ENCODE results near the gene ZEB1.

Gene ZEB1

GRCh38 chr10:31515819-31516402 is 196.9 kb downstream of the ZEB1 start:
- no peak for DNase-seq (ENCODE audit: extremely low read depth, insufficient read length)
- Histone ChIP-seq H3K4me3 (replicated peaks; ENCODE audit: low read depth, low read length) (no peak overlapping the region), H3K27me3 (replicated peaks; ENCODE audit: control insufficient read depth, insufficient read depth, low read length) (no peaks in the 10 kb centered on the region), H3K36me3 (ENCODE audit: control insufficient read depth, insufficient read depth, low read length) (peaks cover 6% of the 10 kb centered on the region)
- TF ChIP-seq CTCF (IDR thresholded peaks at IDR 0.05; ENCODE audit: insufficient read depth, low read length, poor library complexity, severe bottlenecking): no peak

- no peak for TF ChIP-seq CTCF (IDR thresholded peaks at IDR 0.05; ENCODE audit: insufficient read depth, low read length, poor library complexity, severe bottlenecking)
- Histone ChIP-seq H3K27me3 (replicated peaks; ENCODE audit: control insufficient read depth, insufficient read depth, low read length) (no peaks in the 10 kb centered on the region), H3K36me3 (ENCODE audit: control insufficient read depth, insufficient read depth, low read length) (peaks cover 16% of the 10 kb centered on the region), H3K4me3 (replicated peaks; ENCODE audit: low read depth, low read length) (no peak overlapping the region)
- no peak for DNase-seq (ENCODE audit: extremely low read depth, insufficient read length)
Measured at GRCh38 chr10:31520986-31521831, 202.2 kb downstream of the ZEB1 start.

GRCh38 chr10:31522820-31523219 is 203.8 kb downstream of the ZEB1 start:
- TF ChIP-seq CTCF (IDR thresholded peaks at IDR 0.05; ENCODE audit: insufficient read depth, low read length, poor library complexity, severe bottlenecking): no peak
- H3K36me3 ChIP-seq (ENCODE audit: control insufficient read depth, insufficient read depth, low read length): peaks cover 17% of the 10 kb centered on the region

GRCh38 chr10:31524460-31524859 is 205.4 kb downstream of the ZEB1 start:
- Histone ChIP-seq H3K36me3 (ENCODE audit: control insufficient read depth, insufficient read depth, low read length) (peaks cover 15% of the 10 kb centered on the region), H3K27me3 (replicated peaks; ENCODE audit: control insufficient read depth, insufficient read depth, low read length) (no peaks in the 10 kb centered on the region), H3K4me3 (replicated peaks; ENCODE audit: low read depth, low read length) (no peak overlapping the region)
- no peak for TF ChIP-seq CTCF (IDR thresholded peaks at IDR 0.05; ENCODE audit: insufficient read depth, low read length, poor library complexity, severe bottlenecking)
- no peak for DNase-seq (ENCODE audit: extremely low read depth, insufficient read length)

More at GRCh38 chr10:31522820-31523219, 203.8 kb downstream of the ZEB1 start:
- DNase-seq (ENCODE audit: extremely low read depth, insufficient read length): no peak
- no peak overlapping the region for H3K4me3 ChIP-seq (replicated peaks; ENCODE audit: low read depth, low read length)
- H3K27me3 ChIP-seq (replicated peaks; ENCODE audit: control insufficient read depth, insufficient read depth, low read length): no peaks in the 10 kb centered on the region

GRCh38 chr10:31526178-31526577 is 207.2 kb downstream of the ZEB1 start:
- no peak for DNase-seq (ENCODE audit: extremely low read depth, insufficient read length)
- H3K36me3 ChIP-seq (ENCODE audit: control insufficient read depth, insufficient read depth, low read length): peaks cover 10% of the 10 kb centered on the region
- TF ChIP-seq CTCF (IDR thresholded peaks at IDR 0.05; ENCODE audit: insufficient read depth, low read length, poor library complexity, severe bottlenecking): no peak
- no peaks in the 10 kb centered on the region for H3K27me3 ChIP-seq (replicated peaks; ENCODE audit: control insufficient read depth, insufficient read depth, low read length)
- H3K4me3 ChIP-seq (replicated peaks; ENCODE audit: low read depth, low read length): no peak overlapping the region

Measured in GM06990 (cell line).